Keratinocyte (primary cell): ENCODE results near the gene REV3L.

Source experiments
- EZH2 ChIP-seq: IDR thresholded peaks from one replicate; pipeline ENCODE4 v1.6.1; 2012; ENCODE audit warnings: inconsistent platforms, mild to moderate bottlenecking, low read length, moderate library complexity
- TF ChIP-seq, protein P1 (sequence below), 3 experiments: IDR thresholded peaks in 1 of 3; conservative IDR thresholded peaks in 1 of 3; optimal IDR thresholded peaks in 1 of 3; 2 replicates in 2 of 3; 3 replicates in 1 of 3; pipeline versions ENCODE3 to v1.5.1; 2011; ENCODE audit warnings: low read length in 3 of 3, mild to moderate bottlenecking in 3 of 3, moderate library complexity in 2 of 3, control low read depth in 1 of 3, inconsistent platforms in 1 of 3; ENCODE audit not compliant: insufficient read depth in 2 of 3; ENCODE audit errors: extremely low read depth in 1 of 3

DNA sequence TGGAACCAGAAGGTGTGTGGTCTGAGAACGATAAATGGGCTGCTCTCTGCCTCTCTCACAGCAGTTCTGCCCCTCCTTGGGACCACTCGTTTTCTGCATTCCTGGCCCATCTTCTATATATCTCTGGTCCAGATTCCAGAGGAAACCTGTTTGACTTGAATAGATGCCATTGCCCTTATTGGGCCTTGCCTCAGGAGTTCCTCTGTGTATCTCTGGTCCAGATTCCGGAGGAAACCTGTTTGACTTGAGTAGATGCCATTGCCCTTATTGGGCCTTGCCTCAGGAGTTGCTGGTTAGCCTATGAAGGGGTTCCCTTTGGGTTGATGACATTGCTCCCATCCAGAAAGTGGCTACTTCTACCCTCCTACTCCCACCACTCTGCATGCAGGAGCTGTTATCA, 206.3 kb downstream of the REV3L start:
- TF ChIP-seq, protein P1, sequence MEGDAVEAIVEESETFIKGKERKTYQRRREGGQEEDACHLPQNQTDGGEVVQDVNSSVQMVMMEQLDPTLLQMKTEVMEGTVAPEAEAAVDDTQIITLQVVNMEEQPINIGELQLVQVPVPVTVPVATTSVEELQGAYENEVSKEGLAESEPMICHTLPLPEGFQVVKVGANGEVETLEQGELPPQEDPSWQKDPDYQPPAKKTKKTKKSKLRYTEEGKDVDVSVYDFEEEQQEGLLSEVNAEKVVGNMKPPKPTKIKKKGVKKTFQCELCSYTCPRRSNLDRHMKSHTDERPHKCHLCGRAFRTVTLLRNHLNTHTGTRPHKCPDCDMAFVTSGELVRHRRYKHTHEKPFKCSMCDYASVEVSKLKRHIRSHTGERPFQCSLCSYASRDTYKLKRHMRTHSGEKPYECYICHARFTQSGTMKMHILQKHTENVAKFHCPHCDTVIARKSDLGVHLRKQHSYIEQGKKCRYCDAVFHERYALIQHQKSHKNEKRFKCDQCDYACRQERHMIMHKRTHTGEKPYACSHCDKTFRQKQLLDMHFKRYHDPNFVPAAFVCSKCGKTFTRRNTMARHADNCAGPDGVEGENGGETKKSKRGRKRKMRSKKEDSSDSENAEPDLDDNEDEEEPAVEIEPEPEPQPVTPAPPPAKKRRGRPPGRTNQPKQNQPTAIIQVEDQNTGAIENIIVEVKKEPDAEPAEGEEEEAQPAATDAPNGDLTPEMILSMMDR (optimal IDR thresholded peaks at IDR 0.05 in 1 of 3, IDR thresholded peaks at IDR 0.05 in 1 of 3, conservative IDR thresholded peaks at IDR 0.05 in 1 of 3; ENCODE audit: extremely low read depth in 1 of 3, insufficient read depth in 2 of 3, low read length in 3 of 3) = no peak
- TF ChIP-seq EZH2 = no peak
